IMR-90 (cell line): Measurements from ENCODE around the gene PMIS2. TPM values are rescaled to one million over a fixed set of nuclear protein-coding genes. Genes with fewer than 3 reads are reported as not detected.

Source experiments
- ATAC-seq: fragments of 200-7000 bp; cut with Tn5 transposase; 2 replicates; pipeline ENCODE4 v1.9.1; 2020; ENCODE audit warnings: low read depth, mild to moderate bottlenecking, moderate library complexity
- BruUV-seq: library from RNA; stranded (reverse); fragments of 400-500 nt; replicated peaks from 2 replicates; lab custom pipeline; 2021; lab: Mats Ljungman, UMichigan
- CTCF ChIA-PET: fragments of 300-600 bp; formaldehyde crosslinking; extraction: SDS; loops from one replicate; lab custom pipeline; 2021; ENCODE audit warnings: antibody characterized with exemption; lab: Yijun Ruan, JAX
- POLR2A ChIA-PET: fragments of 300-600 bp; sonication (Branson Sonifier 250); formaldehyde crosslinking; loops from one replicate; lab custom pipeline; 2022; ENCODE audit warnings: antibody characterized with exemption; ENCODE audit not compliant: unreplicated experiment; lab: Charles Lee
- DNase-seq: peaks from one replicate; pipeline ENCODE4 v3.0.0; 2013
- H2AFZ ChIP-seq: replicated peaks from 2 replicates; pipeline ENCODE3; 2013; ENCODE audit warnings: low read length, mild to moderate bottlenecking; ENCODE audit not compliant: poor library complexity
- H2AK5ac ChIP-seq: 2 replicates; pipeline ENCODE4 v1.6.1; 2013; ENCODE audit warnings: low read depth, low read length, inconsistent platforms
- H2AK9ac ChIP-seq: replicated peaks from 2 replicates; pipeline ENCODE3; 2013; ENCODE audit warnings: mild to moderate bottlenecking, low read depth, low read length, moderate library complexity; ENCODE audit not compliant: poor library complexity
- H2BK120ac ChIP-seq: 2 replicates; pipeline ENCODE4 v1.6.1; 2013; ENCODE audit warnings: low read depth, low read length, inconsistent platforms
- H2BK15ac ChIP-seq: 3 replicates; pipeline ENCODE4 v1.6.1; 2013; ENCODE audit warnings: low read depth, low read length, inconsistent platforms
- H2BK20ac ChIP-seq: 2 replicates; pipeline ENCODE4 v1.6.1; 2013; ENCODE audit warnings: low read depth, mild to moderate bottlenecking, inconsistent platforms, low read length, moderate library complexity
- H2BK5ac ChIP-seq: 2 replicates; pipeline ENCODE4 v1.6.1; 2013; ENCODE audit warnings: mild to moderate bottlenecking, low read depth, low read length, inconsistent platforms; ENCODE audit not compliant: poor library complexity, severe bottlenecking
- H3K14ac ChIP-seq: replicated peaks from 2 replicates; pipeline ENCODE4 v1.6.1; 2013; ENCODE audit warnings: low read depth, low read length, inconsistent platforms
- H3K18ac ChIP-seq: 2 replicates; pipeline ENCODE4 v1.6.1; 2013; ENCODE audit warnings: low read depth, low read length, control low read depth
- H3K23ac ChIP-seq: 2 replicates; pipeline ENCODE4 v1.6.1; 2013; ENCODE audit warnings: low read depth, low read length, inconsistent platforms
- H3K27ac ChIP-seq: 2 replicates; pipeline ENCODE4 v1.5.1; 2013; ENCODE audit warnings: mild to moderate bottlenecking, control low read depth, low read length; ENCODE audit not compliant: insufficient read depth
- H3K27me3 ChIP-seq: 2 replicates; pipeline ENCODE4 v1.6.1; 2013; ENCODE audit warnings: low read length; ENCODE audit not compliant: control insufficient read depth, insufficient read depth
- H3K36me3 ChIP-seq: 2 replicates; pipeline ENCODE4 v1.6.1; 2013; ENCODE audit warnings: low read length, mixed read lengths; ENCODE audit not compliant: control insufficient read depth, insufficient read depth
- H3K4ac ChIP-seq: 2 replicates; pipeline ENCODE4 v1.6.1; 2013; ENCODE audit warnings: low read depth, low read length, inconsistent platforms
- H3K4me1 ChIP-seq: 2 replicates; pipeline ENCODE4 v1.6.1; 2013; ENCODE audit warnings: low read length, mixed read lengths; ENCODE audit not compliant: control insufficient read depth, insufficient read depth
- H3K4me2 ChIP-seq: 2 replicates; pipeline ENCODE4 v1.6.1; 2013; ENCODE audit warnings: low read depth, mild to moderate bottlenecking, control low read depth, low read length, moderate library complexity
- H3K4me3 ChIP-seq: 2 replicates; pipeline ENCODE4 v1.5.1; 2013; ENCODE audit warnings: low read depth, mild to moderate bottlenecking, control low read depth, low read length, moderate library complexity; ENCODE audit not compliant: insufficient read depth
- H3K56ac ChIP-seq: 2 replicates; pipeline ENCODE4 v1.6.1; 2013; ENCODE audit warnings: low read length, inconsistent platforms; ENCODE audit not compliant: insufficient read depth; ENCODE audit errors: extremely low read depth
- H3K79me1 ChIP-seq, 2 experiments: 2 replicates each; pipeline ENCODE4 v1.6.1; 2013; ENCODE audit warnings: low read length in 2 of 2, inconsistent platforms in 1 of 2, low read depth in 1 of 2
- H3K9ac ChIP-seq: 2 replicates; pipeline ENCODE4 v1.6.1; 2013; ENCODE audit warnings: low read depth, low read length, control low read depth
- H3K9me1 ChIP-seq: 2 replicates; pipeline ENCODE4 v1.6.1; 2013; ENCODE audit warnings: low read length, inconsistent platforms; ENCODE audit not compliant: insufficient read depth
- H3K9me3 ChIP-seq: 2 replicates; pipeline ENCODE4 v1.6.1; 2013; ENCODE audit warnings: low read length; ENCODE audit not compliant: control insufficient read depth, insufficient read depth
- H4K20me1 ChIP-seq: 2 replicates; pipeline ENCODE4 v1.6.1; 2013; ENCODE audit warnings: low read length, inconsistent platforms; ENCODE audit not compliant: insufficient read depth
- H4K5ac ChIP-seq: 2 replicates; pipeline ENCODE4 v1.6.1; 2013; ENCODE audit warnings: mild to moderate bottlenecking, low read depth, low read length, control low read depth
- H4K8ac ChIP-seq, 2 experiments: 2 replicates each; pipeline ENCODE4 v1.6.1; 2013; ENCODE audit warnings: low read depth in 2 of 2, low read length in 2 of 2, control low read depth in 1 of 2, inconsistent platforms in 1 of 2
- H4K91ac ChIP-seq: 2 replicates; pipeline ENCODE4 v1.6.1; 2013; ENCODE audit warnings: low read depth, low read length, inconsistent platforms; ENCODE audit not compliant: insufficient read depth
- CEBPB ChIP-seq: IDR thresholded peaks from 2 replicates; pipeline ENCODE4 v1.6.1; 2012; ENCODE audit warnings: low read depth, low read length, improper control_type of control experiment
- MAZ ChIP-seq: IDR thresholded peaks from 2 replicates; pipeline ENCODE4 v1.6.1; 2012; ENCODE audit warnings: low read depth, mild to moderate bottlenecking, low read length, improper control_type of control experiment, moderate library complexity, borderline replicate concordance
- MXI1 ChIP-seq: IDR thresholded peaks from 2 replicates; pipeline ENCODE4 v1.6.1; 2012; ENCODE audit warnings: low read depth, mild to moderate bottlenecking, low read length, moderate library complexity, borderline replicate concordance
- POLR2A ChIP-seq: IDR thresholded peaks from 2 replicates; pipeline ENCODE4 v1.6.1; 2012; ENCODE audit warnings: mild to moderate bottlenecking, low read depth, low read length
- RCOR1 ChIP-seq: IDR thresholded peaks from 2 replicates; pipeline ENCODE4 v1.6.1; 2012; ENCODE audit warnings: mild to moderate bottlenecking, low read length, improper control_type of control experiment; ENCODE audit not compliant: insufficient replicate concordance
- SMC3 ChIP-seq: fragments of 150-350 bp; IDR thresholded peaks from 2 replicates; pipeline ENCODE4 v1.6.1; 2016; ENCODE audit warnings: low read depth, mild to moderate bottlenecking, antibody characterized with exemption, low read length, moderate library complexity
- WGBS, 2 experiments: methylation state at CpG; one replicate each; pipeline versions ENCODE4 v1.1.5 to v1.1.7; 2013; ENCODE audit warnings: missing lambda C conversion rate in 2 of 2; ENCODE audit not compliant: insufficient read length in 1 of 2; ENCODE audit errors: extremely low coverage in 2 of 2; 5-methylcytosine and 5-hydroxymethylcytosine counted together
- dilution Hi-C: fragments of 300-500 bp; cut with HindIII; formaldehyde crosslinking; loops from one replicate; pipeline ENCODE4 v1.14.3; 2018; ENCODE audit warnings: low sequenced_read_pairs; ENCODE audit not compliant: unreplicated experiment
- in situ Hi-C: fragments of 300-500 bp; cut with MboI; formaldehyde crosslinking; loops from 3 replicates; pipeline ENCODE4 v1.14.3; 2019; ENCODE audit warnings: low sequenced_read_pairs, inconsistent platforms, mixed read lengths
- intact Hi-C: fragments of 100-400 bp; cut with micrococcal nuclease; formaldehyde crosslinking; loops from 2 replicates; pipeline ENCODE4 v1.10.0; 2022
- polyA plus RNA-seq, 3 experiments: library from polyadenylated mRNA; depleted of rRNA; stranded (reverse); fragments of >200 nt; gene quantifications; 2 replicates each; pipeline ENCODE4 v1.2.3, GENCODE V29; 2012; ENCODE audit warnings: low replicate concordance in 1 of 3
- total RNA-seq: library from RNA; depleted of rRNA; stranded (reverse); fragments of >200 nt; gene quantifications from 2 replicates; pipeline ENCODE4 v1.2.3, GENCODE V29; 2012
- TF ChIP-seq, protein P1 (sequence below): conservative IDR thresholded peaks from 2 replicates; pipeline ENCODE4 v1.5.1; 2012; ENCODE audit warnings: mild to moderate bottlenecking, low read depth, low read length, improper control_type of control experiment
- TF ChIP-seq, protein P2 (sequence below): fragments of 150-350 bp; IDR thresholded peaks from 2 replicates; pipeline ENCODE4 v1.6.1; 2017; ENCODE audit warnings: mild to moderate bottlenecking, antibody characterized with exemption, low read length, low read depth

The PMIS2 gene
- total and polyA plus RNA-seq, 2 of the 4 experiments (the other 2 are of a cell fraction) = not detected

- BruUV-seq = TSS peak; percentile 42
- Histone ChIP-seq H2AK9ac (peak within 1 kb of the TSS; percentile 95), H3K4me1 (peaks cover 8% of the 10 kb centered on the region), H2BK15ac (peak within 1 kb of the TSS; percentile 60; the same call in 1 of the 3 replicates), H2BK120ac (peak within 1 kb of the TSS; percentile 31; the same call in 1 of the 2 replicates), H4K5ac (peak within 1 kb of the TSS; percentile 79), H3K4me3 (peak within 1 kb of the TSS; percentile 91), H2AK5ac (peak within 1 kb of the TSS; percentile 87), H3K27ac (peak within 1 kb of the TSS; percentile 90), H3K56ac (peak within 1 kb of the TSS; percentile 57), H3K9ac (peak within 1 kb of the TSS; percentile 90), H4K20me1 (0 out of 2 replicates have a peak, but pooled peaks cover 7% of the 10 kb centered on the region), H3K27me3 (no peaks in the 10 kb centered on the region), H2BK20ac (no peak within 1 kb of the TSS), H2AFZ (peak within 1 kb of the TSS; percentile 99), H4K8ac (peak within 1 kb of the TSS; percentile 91 to 97), H3K23ac (peak within 1 kb of the TSS; percentile 85), H3K36me3 (peaks cover 4% of the 10 kb centered on the region; the same call in 1 of the 2 replicates), H3K9me3 (no peaks in the 10 kb centered on the region), H2BK5ac (peak within 1 kb of the TSS; percentile 81), H3K18ac (peak within 1 kb of the TSS; percentile 70), H3K14ac (peak within 1 kb of the TSS; percentile 93), H4K91ac (peak within 1 kb of the TSS; percentile 79), H3K4me2 (peak within 1 kb of the TSS; percentile 98), H3K4ac (peak within 1 kb of the TSS; percentile 87), H3K9me1 (peaks cover 9% of the 10 kb centered on the region; the same call in 1 of the 2 replicates), H3K79me1 (peaks cover 31 to 50% of the 10 kb centered on the region in 2 experiments)
- intact Hi-C loops = loop anchor here (1.0 to 5.0 kb wide), 4 partner anchors 34 to 193 kb away; partner anchors contain the start of genes RBM42 and ZBTB32
- ATAC-seq (peak; percentile 96), DNase-seq (peak; percentile 85)
- ChIA-PET POLR2A (no interaction called here), CTCF (no interaction called here)
- TF ChIP-seq, protein P1, sequence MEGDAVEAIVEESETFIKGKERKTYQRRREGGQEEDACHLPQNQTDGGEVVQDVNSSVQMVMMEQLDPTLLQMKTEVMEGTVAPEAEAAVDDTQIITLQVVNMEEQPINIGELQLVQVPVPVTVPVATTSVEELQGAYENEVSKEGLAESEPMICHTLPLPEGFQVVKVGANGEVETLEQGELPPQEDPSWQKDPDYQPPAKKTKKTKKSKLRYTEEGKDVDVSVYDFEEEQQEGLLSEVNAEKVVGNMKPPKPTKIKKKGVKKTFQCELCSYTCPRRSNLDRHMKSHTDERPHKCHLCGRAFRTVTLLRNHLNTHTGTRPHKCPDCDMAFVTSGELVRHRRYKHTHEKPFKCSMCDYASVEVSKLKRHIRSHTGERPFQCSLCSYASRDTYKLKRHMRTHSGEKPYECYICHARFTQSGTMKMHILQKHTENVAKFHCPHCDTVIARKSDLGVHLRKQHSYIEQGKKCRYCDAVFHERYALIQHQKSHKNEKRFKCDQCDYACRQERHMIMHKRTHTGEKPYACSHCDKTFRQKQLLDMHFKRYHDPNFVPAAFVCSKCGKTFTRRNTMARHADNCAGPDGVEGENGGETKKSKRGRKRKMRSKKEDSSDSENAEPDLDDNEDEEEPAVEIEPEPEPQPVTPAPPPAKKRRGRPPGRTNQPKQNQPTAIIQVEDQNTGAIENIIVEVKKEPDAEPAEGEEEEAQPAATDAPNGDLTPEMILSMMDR = no peak
- TF ChIP-seq, protein P2, sequence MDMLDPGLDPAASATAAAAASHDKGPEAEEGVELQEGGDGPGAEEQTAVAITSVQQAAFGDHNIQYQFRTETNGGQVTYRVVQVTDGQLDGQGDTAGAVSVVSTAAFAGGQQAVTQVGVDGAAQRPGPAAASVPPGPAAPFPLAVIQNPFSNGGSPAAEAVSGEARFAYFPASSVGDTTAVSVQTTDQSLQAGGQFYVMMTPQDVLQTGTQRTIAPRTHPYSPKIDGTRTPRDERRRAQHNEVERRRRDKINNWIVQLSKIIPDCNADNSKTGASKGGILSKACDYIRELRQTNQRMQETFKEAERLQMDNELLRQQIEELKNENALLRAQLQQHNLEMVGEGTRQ = peak; percentile 79
- TF ChIP-seq MAZ (peak; percentile 78; the same call in 1 of the 2 replicates), RCOR1 (no peak), CEBPB (peak; percentile 31; the same call in 1 of the 2 replicates), POLR2A (peak; percentile 90), SMC3 (0 out of 2 replicates have a peak, but pooled peaks have one; percentile 5), MXI1 (peak; percentile 79)
- in situ Hi-C loops = loop anchor here (5.0 kb wide), 1 partner anchor 172 kb away; the partner anchor contains the start of gene KMT2B
- WGBS, 2 experiments = 0% methylated on average over 14 of the region's 85 CpGs; no CpG with 5 or more reads in 1 of the 2 experiments
- dilution Hi-C loops = no loop called here
These were observed 40.7 kb upstream of the PMIS2 start, which contains the start of gene TMEM147 for GRCh38 chr19:35545001-35545854. Gene TMEM147, plus strand, starts transcription at chr19:35545626. Its CDS starts 114 bp downstream, at chr19:35545740.
